ENCODE results near the gene DMC1. TPM values are rescaled to one million over a fixed set of nuclear protein-coding genes. Genes with fewer than 3 reads are reported as not detected.

The DMC1 gene
- total RNA-seq, 2 donors from 2014 or later: 1.2 to 1.4 TPM

- no peak for DNase-seq
- peak in 1 of 2 donors; percentile 17 for ATAC-seq
- intact Hi-C loops (cut with DNase I): loop anchor here (5.0 to 10.0 kb wide), 2 partner anchors 62 to 65 kb away; partner anchors contain the start of gene DDX17 (in 2 of the 2)
Observed at GRCh38 chr22:38569181-38569971, 607 bp downstream of the DMC1 start.

DNA sequence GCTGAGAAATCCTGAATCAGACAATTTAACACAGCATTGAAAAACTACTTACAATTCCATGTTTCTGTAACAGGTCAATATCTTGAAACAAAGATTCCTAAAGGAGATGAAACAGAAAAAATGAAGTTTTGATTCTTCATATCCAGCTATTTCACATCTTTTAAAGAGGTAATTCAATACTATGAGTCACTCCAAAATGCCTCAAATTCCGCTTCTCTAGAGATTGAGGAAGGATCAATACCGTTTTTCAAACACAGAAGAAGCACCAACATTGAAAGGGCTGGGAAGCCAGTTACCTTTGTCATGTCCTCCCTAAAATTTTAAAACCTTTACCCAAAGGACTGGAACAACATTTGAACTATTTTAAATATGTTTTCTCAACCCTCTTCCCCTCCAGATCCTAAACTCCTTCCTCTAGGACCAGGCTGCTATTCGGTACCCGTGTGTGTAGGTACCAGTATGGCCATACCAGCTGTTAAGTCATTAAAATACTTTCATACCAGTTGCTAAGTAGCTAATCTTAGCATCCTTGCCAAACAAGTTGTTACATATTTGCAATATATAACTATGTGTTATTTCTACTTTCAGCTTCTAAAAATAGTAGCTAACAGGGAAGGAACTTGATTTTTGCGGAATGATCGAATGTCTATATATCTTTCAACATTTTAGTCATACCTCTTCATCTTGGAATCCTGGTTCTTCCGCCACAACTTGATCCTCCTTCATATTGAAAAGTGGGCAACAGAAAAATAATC, 2.3 kb downstream of the DMC1 start:
- ATAC-seq (no peak), DNase-seq (no peak)
- intact Hi-C loops (cut with DNase I): loop anchor here (5.0 to 10.0 kb wide), 2 partner anchors 60 to 63 kb away; partner anchors contain the start of gene DDX17 (in 2 of the 2)

GRCh38 chr22:38566726-38567504, 3.1 kb downstream of the DMC1 start:
- ATAC-seq: no peak
- intact Hi-C loops (cut with DNase I): loop anchor here (5.0 to 10.0 kb wide), 2 partner anchors 60 to 62 kb away; partner anchors contain the start of gene DDX17 (in 2 of the 2)

GRCh38 chr22:38565441-38565840, 4.5 kb downstream of the DMC1 start:
- DNase-seq (no peak), ATAC-seq (no peak)
- intact Hi-C loops (cut with DNase I): loop anchor here (5.0 to 10.0 kb wide), 2 partner anchors 58 to 61 kb away; partner anchors contain the start of gene DDX17 (in 2 of the 2)

More at GRCh38 chr22:38566726-38567504, 3.1 kb downstream of the DMC1 start:
- DNase-seq: no peak

DNA sequence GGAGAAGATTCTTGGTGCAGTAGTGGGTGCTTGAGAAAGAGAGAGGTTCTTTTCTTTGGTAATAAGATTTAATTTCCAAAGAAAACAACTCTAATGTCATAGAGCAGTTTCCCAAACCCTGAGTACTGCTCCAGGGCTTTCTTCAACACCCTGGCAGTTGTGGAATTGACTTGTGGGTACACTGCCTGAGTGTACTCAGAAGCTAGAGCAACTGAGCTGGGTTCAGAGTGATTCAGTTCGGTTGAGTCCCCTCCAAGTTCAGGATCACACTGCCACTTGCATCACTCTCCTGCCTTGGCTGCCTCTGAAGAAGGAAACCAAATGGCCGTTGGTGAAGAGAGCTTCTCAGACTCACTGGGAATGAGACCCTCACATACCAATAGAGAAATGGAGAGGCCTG, 5.3 kb downstream of the DMC1 start:
- ATAC-seq: no peak
- intact Hi-C loops (cut with DNase I): loop anchor here (5.0 to 10.0 kb wide), 2 partner anchors 57 to 60 kb away; partner anchors contain the start of gene DDX17 (in 2 of the 2)
- no peak for DNase-seq

DNA sequence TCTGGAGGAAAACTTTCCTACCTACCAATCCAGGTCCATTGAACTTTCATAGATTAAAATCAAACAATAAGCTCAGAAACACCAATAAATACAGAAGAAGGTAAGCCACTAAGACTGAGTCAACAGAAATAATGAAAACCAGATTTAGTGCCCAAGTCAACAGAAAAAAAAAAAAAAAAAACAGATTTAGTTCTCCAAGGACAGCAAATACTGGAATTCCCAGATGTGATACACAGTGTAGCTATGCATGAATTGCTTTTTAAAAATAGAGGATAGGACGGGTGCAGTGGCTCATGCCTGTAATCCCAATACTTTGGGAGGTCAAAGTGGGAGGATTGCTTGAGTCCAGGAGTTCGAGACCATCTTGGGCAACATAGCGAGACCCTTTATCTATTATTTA, 15.7 kb downstream of the DMC1 start:
- intact Hi-C loops (cut with DNase I): no loop called here
- no peak for DNase-seq
- ATAC-seq: no peak

GRCh38 chr22:38549101-38549894, 20.7 kb downstream of the DMC1 start:
- DNase-seq: no peak
- ATAC-seq: no peak
- intact Hi-C loops (cut with DNase I): no loop called here

- intact Hi-C loops (cut with DNase I): no loop called here
- ATAC-seq (no peak), DNase-seq (no peak)
Observed at GRCh38 chr22:38540701-38541100, 29.3 kb downstream of the DMC1 start.

- intact Hi-C loops (cut with DNase I): no loop called here
- no peak for ATAC-seq
Observed at GRCh38 chr22:38531251-38531938, 38.6 kb downstream of the DMC1 start.

DNA sequence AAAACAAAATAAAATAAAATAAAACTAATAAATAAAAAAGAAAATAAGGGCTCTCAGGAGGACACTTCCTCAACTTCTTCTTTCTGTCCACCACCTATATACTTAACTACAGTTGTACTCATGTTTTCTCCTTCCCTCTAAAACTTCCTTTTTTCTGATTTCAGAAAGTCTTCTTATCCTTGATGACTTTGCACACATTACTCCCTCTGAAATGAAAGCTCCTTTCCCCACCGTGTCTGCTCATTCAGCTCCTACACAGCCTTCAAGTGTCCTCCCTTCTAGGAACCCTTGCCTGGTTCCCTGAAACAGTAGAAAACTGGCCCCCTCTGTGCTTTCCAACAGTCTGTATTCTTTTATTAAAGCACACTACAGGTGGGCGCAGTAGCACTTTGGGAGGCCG, 45.6 kb downstream of the DMC1 start:
- ATAC-seq (no peak), DNase-seq (no peak)
- intact Hi-C loops (cut with DNase I): no loop called here

More at GRCh38 chr22:38531251-38531938, 38.6 kb downstream of the DMC1 start:
- no peak for DNase-seq

DNA sequence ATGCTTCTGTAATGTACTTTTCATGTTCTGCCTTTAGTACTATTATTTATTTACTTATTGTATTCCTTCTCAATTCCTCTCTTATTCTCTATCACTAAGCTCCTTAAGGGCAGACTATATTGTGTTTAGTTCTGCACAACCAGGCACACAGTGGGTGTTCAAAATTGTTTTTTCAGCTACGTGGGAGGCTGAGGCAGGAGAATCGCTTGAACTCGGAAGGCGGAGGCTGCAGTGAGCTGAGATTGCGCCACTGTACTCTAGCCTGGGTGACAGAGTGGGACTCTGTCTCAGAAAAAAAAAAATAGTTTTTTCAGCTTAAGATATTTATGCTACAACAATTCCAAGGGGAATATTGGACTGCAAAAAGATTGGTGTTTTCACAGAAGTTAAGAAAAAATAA, 46.5 kb downstream of the DMC1 start:
- ATAC-seq (no peak), DNase-seq (no peak)
- intact Hi-C loops (cut with DNase I): no loop called here

DNA sequence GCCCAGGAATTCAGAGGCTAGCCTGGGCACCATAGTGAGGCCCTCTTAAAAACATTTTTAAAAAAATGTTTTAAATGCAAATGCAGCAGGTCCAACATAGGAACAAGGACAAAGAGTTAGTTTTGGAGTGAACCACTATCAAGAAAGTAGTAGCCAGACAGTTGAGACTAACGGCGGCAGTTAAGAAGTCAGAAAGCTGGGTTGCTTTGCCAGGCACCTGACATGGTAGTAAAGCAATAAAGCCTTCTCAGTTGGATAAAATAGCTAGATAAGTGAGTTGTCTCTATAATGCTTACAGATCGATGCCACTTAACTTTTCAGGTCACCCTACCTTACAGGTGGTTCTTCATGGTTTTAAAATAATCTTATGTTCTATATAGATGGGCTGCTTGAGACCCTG, 47.0 kb downstream of the DMC1 start:
- DNase-seq (no peak), ATAC-seq (no peak)
- intact Hi-C loops (cut with DNase I): no loop called here

DNA sequence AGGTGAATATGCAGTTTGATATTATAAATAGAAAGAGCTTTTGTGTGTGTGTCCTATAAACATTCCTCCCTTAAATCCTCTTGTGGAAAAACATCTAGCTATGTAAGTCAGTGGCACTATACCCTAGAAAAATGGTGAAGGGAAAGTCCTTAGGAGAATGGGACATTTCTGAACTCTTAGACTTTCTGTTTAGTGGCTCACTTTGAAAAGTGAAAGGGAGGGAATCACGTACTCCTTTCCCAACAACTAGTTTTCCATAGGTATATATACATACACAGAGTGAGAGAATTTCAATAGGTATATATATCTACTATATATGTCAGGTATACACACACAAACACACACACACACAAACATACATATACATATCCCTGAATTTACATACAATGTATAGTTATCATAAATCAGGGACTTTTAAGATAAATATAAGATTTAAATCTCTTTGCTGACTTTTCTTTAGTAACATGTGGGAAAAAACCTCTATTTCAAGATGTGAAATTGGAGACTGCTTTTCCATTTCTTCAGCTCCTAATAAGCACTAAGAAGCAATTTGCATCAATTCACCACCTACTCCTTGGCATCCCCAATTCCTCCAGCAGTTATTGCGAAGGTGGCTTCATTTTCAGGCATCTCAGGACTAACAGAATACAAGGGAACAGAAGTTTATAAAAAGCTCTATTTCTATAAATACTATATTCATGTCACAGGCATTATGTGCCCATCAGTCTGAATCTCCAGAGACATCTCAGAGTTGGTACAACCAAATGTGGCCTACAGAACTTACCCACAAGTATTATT, 50.3 kb downstream of the DMC1 start:
- ATAC-seq: no peak
- intact Hi-C loops (cut with DNase I): no loop called here
- DNase-seq: no peak

- intact Hi-C loops (cut with DNase I): no loop called here
- no peak for ATAC-seq
- no peak for DNase-seq
Observed at GRCh38 chr22:38518620-38519019, 51.4 kb downstream of the DMC1 start.

DNA sequence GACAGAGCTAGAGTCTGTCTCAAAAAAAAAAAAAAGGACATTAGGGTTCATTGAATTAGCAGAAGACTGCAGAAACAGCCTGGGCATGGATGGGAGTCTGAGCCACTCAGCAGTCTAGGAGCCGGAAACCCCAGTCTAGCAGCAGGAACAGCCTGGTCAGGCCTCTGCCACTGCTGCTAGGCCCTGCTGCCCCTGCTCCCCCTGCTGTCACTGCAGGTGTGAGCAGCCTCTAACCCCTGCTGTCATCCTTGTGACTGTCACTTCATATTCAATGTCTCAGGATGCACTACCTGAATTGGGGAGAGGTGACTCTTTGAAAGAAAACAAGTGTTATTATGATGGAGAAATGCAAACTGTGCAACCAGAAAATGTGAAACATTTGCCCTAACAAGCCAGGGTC, 56.9 kb downstream of the DMC1 start:
- ATAC-seq (peak in 1 of 2 donors; percentile 40), DNase-seq (no peak)
- intact Hi-C loops (cut with DNase I): no loop called here

GRCh38 chr22:38510416-38510970, 59.5 kb downstream of the DMC1 start:
- intact Hi-C loops (cut with DNase I): no loop called here
- DNase-seq (no peak), ATAC-seq (no peak)
